Heart right ventricle (tissue), 16 donors: ENCODE results near the gene FAM83C. TPM values are rescaled to one million over a fixed set of nuclear protein-coding genes. Genes with fewer than 3 reads are reported as not detected.

Experiments
- ATAC-seq, 8 donors: fragments of 200-7000 bp; cut with Tn5 transposase; one replicate each; pipeline ENCODE4 v1.9.1; 2020; ENCODE audit warnings: mild to moderate bottlenecking in 8 of 8, moderate library complexity in 8 of 8, moderate number of reproducible peaks in 1 of 8
- DNase-seq, 2 donors: peaks; one replicate each; pipeline ENCODE4 v3.0.0-alpha.2; 2020
- H3K27ac ChIP-seq, 10 donors: fragments of 200-600 bp; sonication (generic) in 2 of 10; one replicate each; pipeline versions ENCODE4 v1.5.0 to v1.8.0; 2020 to 2022; ENCODE audit warnings: mild to moderate bottlenecking in 3 of 10
- H3K27me3 ChIP-seq, 7 donors: fragments of 200-600 bp; one replicate each; pipeline ENCODE4 v1.8.0; 2021 to 2022; ENCODE audit warnings: mild to moderate bottlenecking in 2 of 7
- H3K36me3 ChIP-seq, 9 donors: fragments of 200-600 bp; sonication (generic) in 1 of 9; one replicate each; pipeline versions ENCODE4 v1.5.0 to v1.8.0; 2020 to 2022; ENCODE audit warnings: mild to moderate bottlenecking in 2 of 9
- H3K4me1 ChIP-seq, 9 donors: fragments of 200-600 bp; sonication (generic) in 1 of 9; one replicate each; pipeline versions ENCODE4 v1.5.0 to v1.8.0; 2020 to 2022; ENCODE audit warnings: mild to moderate bottlenecking in 4 of 9
- H3K4me3 ChIP-seq, 10 donors: fragments of 200-600 bp; sonication (generic) in 2 of 10; one replicate each; pipeline versions ENCODE4 v1.5.0 to v1.8.0; 2020 to 2022; ENCODE audit warnings: mild to moderate bottlenecking in 7 of 10, moderate library complexity in 2 of 10
- H3K9me3 ChIP-seq, 11 donors: fragments of 200-600 bp in 10 of 11; sonication (generic) in 2 of 11; one replicate each; pipeline versions ENCODE4 v1.5.0 to v1.8.0; 2013 to 2022; ENCODE audit warnings: mild to moderate bottlenecking in 2 of 11, control low read depth in 1 of 11, moderate library complexity in 1 of 11
- WGBS, 2 donors: extraction: QIAGEN DNeasy Blood & Tissue Kit; methylation state at CpG; one replicate each; pipeline ENCODE4 v1.1.7; 2013; ENCODE audit warnings: inconsistent platforms in 1 of 2; 5-methylcytosine and 5-hydroxymethylcytosine counted together
- intact Hi-C, 10 donors: fragments of 100-400 bp; cut with DNase I; formaldehyde crosslinking; loops; one replicate each; pipeline versions ENCODE4 v1.11.1 to v1.14.2; 2022
- polyA plus RNA-seq, 2 donors: library from polyadenylated mRNA; stranded (reverse); fragments of 200-250 nt; gene quantifications; one replicate each; pipeline ENCODE4 v1.2.3, GENCODE V29; 2013
- total RNA-seq, 10 donors: library from RNA; stranded (reverse); fragmentation: NEBNext Ultra II Directional in 3 of 10; extraction: Animal tissue kit (Norgen Biotek cat#: 25700) in 3 of 10; gene quantifications; one replicate each; pipeline versions ENCODE4 v1.2.1 to v1.2.4, GENCODE V29; 2021 to 2023
- TF ChIP-seq, protein P1 (sequence below), 9 donors: fragments of 200-600 bp; sonication (generic) in 2 of 9; IDR thresholded peaks; one replicate each; pipeline versions ENCODE4 v1.5.0 to v1.8.0; 2021 to 2022; ENCODE audit warnings: antibody characterized with exemption in 9 of 9, mild to moderate bottlenecking in 5 of 9, moderate library complexity in 1 of 9
- donor health status: Arrhythmogenic right ventricular cardiomyopathy.
- donor health status: ischemic (EF 13 %, LVEDD 7.1; RV severe dilation, severe dysfunction).
- donor health status: healthy with polysubstance abuse.
- donor health status: DM: no; HTN: yes; CAD: no.
- donor health status: DM: no; HTN: no; CAD: no.
- donor health status: ischemic (EF 25% LVEDD 6.9; RV normal size, moderate dysfunction).
- donor health status: ischemic (EF 25% LVEDD 5.7; RV mildly dilated, moderate dysfunction).
- donor health status: healthy.
- donor health status: DM: yes; HTN: yes; CAD: no.
- donor health status: Ischemic cardiomyopathy.
- donor health status: ischemic (EF 35%, LVEDD 5.7; RV mildly dilated, moderate dysfunction).
- donor health status: nonischemic (EF 11% LVEDD 7.7; RV severe dilation, severe dysfunction).
- donor health status: DM: yes; HTN: yes; CAD: no.
- donor health status: PGD.
- donor health status: ischemic (EF 29% LVEDD 5.4; RV normal size, mild dysfunction).
- donor health status: nonischemic (EF 23%, LVEDD 6.1; RV moderate dilation, normal function).

The FAM83C gene
- total and polyA plus RNA-seq, 12 donors: 0.03 TPM; not detected in 11

DNA sequence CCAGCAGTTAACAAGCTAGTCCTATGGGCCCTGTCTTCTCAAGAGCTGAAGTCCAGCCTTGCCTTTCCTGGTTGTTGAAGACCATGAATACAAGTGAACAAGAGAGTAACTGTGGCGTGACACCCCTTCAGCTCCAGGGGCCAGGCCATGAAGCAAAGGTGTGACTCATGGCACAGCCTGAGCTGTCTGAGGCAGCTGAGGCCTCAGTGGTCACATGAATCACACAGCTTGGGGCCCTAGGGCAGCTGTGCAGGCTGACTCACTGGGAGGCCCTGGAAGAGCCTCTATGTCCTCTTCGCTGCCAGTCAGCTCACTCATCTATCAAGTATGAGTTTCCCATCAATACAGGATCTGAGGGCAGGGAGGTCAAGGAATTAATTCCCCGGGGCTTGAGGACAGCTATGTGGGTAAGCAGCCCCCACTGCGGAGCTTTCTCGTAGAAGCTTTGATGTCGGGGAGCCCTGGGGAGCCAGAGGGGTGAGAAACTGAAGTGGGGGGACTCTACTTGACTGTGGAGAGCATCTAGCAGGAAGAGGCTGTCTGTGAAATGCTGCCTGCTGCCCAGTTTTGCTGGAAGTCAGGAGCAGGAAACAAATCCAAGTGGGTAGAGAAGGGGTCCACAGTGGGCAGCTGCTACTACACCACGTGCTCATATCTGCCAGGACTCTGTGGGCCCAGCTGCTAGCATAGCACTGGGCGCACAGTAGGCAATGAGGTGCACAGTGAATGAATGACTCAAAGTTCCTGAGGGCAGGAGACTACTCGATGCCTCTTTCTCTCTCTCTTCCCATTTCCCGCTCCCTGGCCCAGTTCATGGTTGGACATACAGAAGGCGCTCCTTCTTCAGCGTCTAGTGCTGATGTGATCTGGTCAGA, 13.7 kb upstream of the FAM83C start:
- H3K36me3 ChIP-seq: peaks cover 0 to 29% (median 0%) of the 10 kb centered on the region in 9 donors
- TF ChIP-seq, protein P1, sequence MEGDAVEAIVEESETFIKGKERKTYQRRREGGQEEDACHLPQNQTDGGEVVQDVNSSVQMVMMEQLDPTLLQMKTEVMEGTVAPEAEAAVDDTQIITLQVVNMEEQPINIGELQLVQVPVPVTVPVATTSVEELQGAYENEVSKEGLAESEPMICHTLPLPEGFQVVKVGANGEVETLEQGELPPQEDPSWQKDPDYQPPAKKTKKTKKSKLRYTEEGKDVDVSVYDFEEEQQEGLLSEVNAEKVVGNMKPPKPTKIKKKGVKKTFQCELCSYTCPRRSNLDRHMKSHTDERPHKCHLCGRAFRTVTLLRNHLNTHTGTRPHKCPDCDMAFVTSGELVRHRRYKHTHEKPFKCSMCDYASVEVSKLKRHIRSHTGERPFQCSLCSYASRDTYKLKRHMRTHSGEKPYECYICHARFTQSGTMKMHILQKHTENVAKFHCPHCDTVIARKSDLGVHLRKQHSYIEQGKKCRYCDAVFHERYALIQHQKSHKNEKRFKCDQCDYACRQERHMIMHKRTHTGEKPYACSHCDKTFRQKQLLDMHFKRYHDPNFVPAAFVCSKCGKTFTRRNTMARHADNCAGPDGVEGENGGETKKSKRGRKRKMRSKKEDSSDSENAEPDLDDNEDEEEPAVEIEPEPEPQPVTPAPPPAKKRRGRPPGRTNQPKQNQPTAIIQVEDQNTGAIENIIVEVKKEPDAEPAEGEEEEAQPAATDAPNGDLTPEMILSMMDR (IDR thresholded peaks at IDR 0.05): no peak
- WGBS, 2 donors: 90 to 92% methylated on average over 12 of the region's 12 CpGs
- intact Hi-C loops: loop anchor here in 4 of 10 donors (2.0 to 5.0 kb wide), 3 partner anchors 131 to 141 kb away; partner anchors contain the start of gene GDF5 (in 4 of the 4)
- H3K4me1 ChIP-seq: peaks cover 3 to 45% (median 20%) of the 10 kb centered on the region in 9 donors
- no peaks in the 10 kb centered on the region for H3K9me3 ChIP-seq
- H3K27me3 ChIP-seq: no peaks in the 10 kb centered on the region
- H3K4me3 ChIP-seq: no peak overlapping the region
- DNase-seq: no peak
- peak in 2 of 8 donors; percentile 38 to 74 for ATAC-seq
- peak overlapping the region in 1 of 10 donors; percentile 70 for H3K27ac ChIP-seq

- peaks cover 3 to 45% (median 20%) of the 10 kb centered on the region in 9 donors for H3K4me1 ChIP-seq
- H3K27ac ChIP-seq: peak overlapping the region in 1 of 10 donors; percentile 64
- peaks cover 0 to 28% (median 0%) of the 10 kb centered on the region in 9 donors for H3K36me3 ChIP-seq
- WGBS, 2 donors: 92% methylated on average over 6 of the region's 6 CpGs
- DNase-seq (no peak), ATAC-seq (no peak)
- no peaks in the 10 kb centered on the region for H3K9me3 ChIP-seq
- intact Hi-C loops: loop anchor here in 7 of 10 donors (2.0 to 5.0 kb wide), 5 partner anchors 132 to 142 kb away; partner anchors contain the start of gene GDF5 (in 5 of the 7)
- H3K4me3 ChIP-seq: no peak overlapping the region
- TF ChIP-seq, protein P1 (IDR thresholded peaks at IDR 0.05): no peak
- no peaks in the 10 kb centered on the region for H3K27me3 ChIP-seq
These were observed 12.7 kb upstream of the FAM83C start for GRCh38 chr20:35304956-35305355.

- intact Hi-C loops: loop anchor here in 9 of 10 donors (2.0 to 5.0 kb wide), 5 partner anchors 133 to 143 kb away; partner anchors contain the start of gene GDF5 (in 4 of the 9)
- no peaks in the 10 kb centered on the region for H3K27me3 ChIP-seq
- peak; percentile 42 to 74 (median 66) for ATAC-seq
- no peak overlapping the region for H3K4me3 ChIP-seq
- 34 to 37% methylated on average over 18 of the region's 18 CpGs for WGBS, 2 donors
- peaks cover 3 to 45% (median 20%) of the 10 kb centered on the region in 9 donors for H3K4me1 ChIP-seq
- no peak overlapping the region for H3K27ac ChIP-seq
- TF ChIP-seq, protein P1 (IDR thresholded peaks at IDR 0.05): peak; percentile 89 to 96 (median 92)
- peaks cover 0 to 23% (median 0%) of the 10 kb centered on the region in 9 donors for H3K36me3 ChIP-seq
- H3K9me3 ChIP-seq: no peaks in the 10 kb centered on the region
- peak; percentile 55 to 76 for DNase-seq
These were observed 11.7 kb upstream of the FAM83C start for GRCh38 chr20:35303735-35304491.

- no peak overlapping the region for H3K4me3 ChIP-seq
- TF ChIP-seq, protein P1 (IDR thresholded peaks at IDR 0.05): no peak
- no peaks in the 10 kb centered on the region for H3K9me3 ChIP-seq
- H3K4me1 ChIP-seq: peaks cover 3 to 40% (median 16%) of the 10 kb centered on the region in 9 donors
- DNase-seq: no peak
- H3K27ac ChIP-seq: no peak overlapping the region
- intact Hi-C loops: loop anchor here in 7 of 10 donors (2.0 to 5.0 kb wide), 5 partner anchors 134 to 144 kb away; partner anchors contain the start of gene GDF5 (in 3 of the 7)
- peaks cover 0 to 23% (median 0%) of the 10 kb centered on the region in 9 donors for H3K36me3 ChIP-seq
- 66 to 81% methylated on average over 11 of the region's 11 CpGs for WGBS, 2 donors
- ATAC-seq: no peak
- H3K27me3 ChIP-seq: no peaks in the 10 kb centered on the region
These were observed 11.1 kb upstream of the FAM83C start for GRCh38 chr20:35303382-35303734.
